NCI-H774 (cell line): Measurements from ENCODE around the gene NACAD.

Experiments
- DNase-seq: peaks from one replicate; lab custom pipeline; 2025; lab: John Stamatoyannopoulos, UW

Gene NACAD

GRCh38 chr7:45088821-45089340 is at the start of gene NACAD:
NACAD (minus strand) TSS chr7:45088969; CDS start chr7:45088894, 75 bp downstream.
- DNase-seq, result peak; percentile 15

GRCh38 chr7:45136106-45137060 is 47.6 kb upstream of the NACAD start:
- DNase-seq, result peak; percentile 60

- DNase-seq, result no peak
These were observed 45.1 kb upstream of the NACAD start for GRCh38 chr7:45133877-45134276.

GRCh38 chr7:45133352-45133751 is 44.6 kb upstream of the NACAD start:
- no peak for DNase-seq

GRCh38 chr7:45132708-45133320 is 44.0 kb upstream of the NACAD start:
- DNase-seq, result no peak

GRCh38 chr7:45131891-45132290 is 43.1 kb upstream of the NACAD start:
- DNase-seq, result no peak

- no peak for DNase-seq
These were observed 42.1 kb upstream of the NACAD start for GRCh38 chr7:45130910-45131309.

- DNase-seq, result no peak
These were observed 41.1 kb upstream of the NACAD start for GRCh38 chr7:45129906-45130305.

GRCh38 chr7:45129181-45129800 is 40.5 kb upstream of the NACAD start:
- no peak for DNase-seq

- DNase-seq, result no peak
These were observed 38.2 kb upstream of the NACAD start for GRCh38 chr7:45126920-45127319.

- no peak for DNase-seq
These were observed 37.4 kb upstream of the NACAD start for GRCh38 chr7:45126201-45126600.

- no peak for DNase-seq
These were observed 36.6 kb upstream of the NACAD start for GRCh38 chr7:45125193-45125904.

- DNase-seq, result no peak
These were observed 35.3 kb upstream of the NACAD start for GRCh38 chr7:45123913-45124710.

GRCh38 chr7:45122975-45123860 is 34.4 kb upstream of the NACAD start:
- no peak for DNase-seq

- DNase-seq, result no peak
These were observed 30.8 kb upstream of the NACAD start for GRCh38 chr7:45119550-45119949.

- no peak for DNase-seq
These were observed 30.1 kb upstream of the NACAD start for GRCh38 chr7:45118889-45119331.

GRCh38 chr7:45118292-45118691 is 29.5 kb upstream of the NACAD start:
- no peak for DNase-seq

GRCh38 chr7:45117582-45117981 is 28.8 kb upstream of the NACAD start:
- DNase-seq, result no peak

- DNase-seq, result no peak
These were observed 27.3 kb upstream of the NACAD start for GRCh38 chr7:45116048-45116447.

- no peak for DNase-seq
These were observed 26.2 kb upstream of the NACAD start for GRCh38 chr7:45114926-45115325.
